HS-5 (cell line): ENCODE data around the gene TTBK2.
"Not testable (repeated sequence)": the region's sequence is repeated elsewhere in the genome, so short reads cannot be mapped to it uniquely, and the experiment has no call there.

Experiments used
- DNase-seq: peaks from one replicate; pipeline ENCODE4 v3.0.0-alpha.2; 2012; ENCODE audit warnings: low read depth

Gene TTBK2

GRCh38 chr15:42903388-42904324 is 16.9 kb downstream of the TTBK2 start:
- no peak for DNase-seq

GRCh38 chr15:42893911-42894310 is 26.7 kb downstream of the TTBK2 start:
- not testable (repeated sequence) for DNase-seq

- DNase-seq: no peak
These were observed 29.0 kb downstream of the TTBK2 start for GRCh38 chr15:42891569-42891968.

GRCh38 chr15:42890161-42890913 is 30.2 kb downstream of the TTBK2 start:
- DNase-seq: peak; percentile 96

DNA sequence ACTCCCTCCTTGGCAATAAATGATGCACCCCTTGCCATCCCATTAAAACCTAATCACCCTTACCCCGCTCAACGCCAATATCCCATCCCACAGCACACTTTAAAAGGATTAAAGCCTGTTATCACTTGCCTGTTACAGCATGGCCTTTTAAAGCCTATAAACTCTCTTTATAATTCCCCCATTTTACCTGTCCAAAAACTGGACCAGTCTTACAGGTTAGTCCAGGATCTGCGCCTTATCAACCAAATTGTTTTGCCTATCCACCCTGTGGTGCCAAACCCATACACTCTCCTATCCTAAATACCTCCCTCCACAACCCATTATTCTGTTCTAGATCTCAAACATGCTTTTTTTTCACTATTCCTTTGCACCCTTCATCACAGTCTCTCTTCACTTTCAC is 33.2 kb downstream of the TTBK2 start:
- DNase-seq: not testable (repeated sequence)

GRCh38 chr15:42880121-42880520 is 40.5 kb downstream of the TTBK2 start:
- DNase-seq: no peak

GRCh38 chr15:42879443-42879842 is 41.1 kb downstream of the TTBK2 start:
- DNase-seq: no peak

GRCh38 chr15:42876224-42876623 is 44.4 kb downstream of the TTBK2 start:
- no peak for DNase-seq

- DNase-seq: no peak
These were observed 51.9 kb downstream of the TTBK2 start for GRCh38 chr15:42868683-42869082.

DNA sequence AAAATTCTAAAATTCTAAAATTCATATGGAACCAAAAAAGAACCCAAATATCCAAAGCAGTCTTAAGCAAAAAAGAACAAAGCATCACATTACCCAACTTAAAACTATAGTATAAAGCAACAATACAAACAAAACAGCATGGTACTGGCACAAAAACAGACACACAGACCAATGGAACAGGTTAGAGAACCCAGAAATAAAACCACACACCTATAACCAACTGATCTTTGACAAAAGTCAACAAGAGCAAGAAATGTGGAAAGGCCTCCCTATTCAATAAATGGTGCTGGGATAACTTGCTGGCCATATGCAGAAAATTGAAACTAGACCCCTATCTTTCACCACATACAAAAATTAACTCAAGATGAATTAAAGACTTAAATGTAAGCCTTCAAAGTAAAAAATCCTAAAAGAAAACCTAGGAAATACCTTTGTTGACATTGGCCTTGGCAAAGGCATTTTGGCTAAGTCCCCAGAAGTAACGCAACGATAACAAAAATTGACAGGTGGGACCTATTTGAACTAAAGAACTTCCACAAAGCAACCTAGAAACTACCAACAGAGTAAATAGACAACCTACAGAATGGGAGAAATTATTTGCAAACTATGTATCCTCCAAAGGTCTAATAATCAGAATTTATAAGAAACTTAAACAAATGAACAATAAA is 56.9 kb downstream of the TTBK2 start:
- no peak for DNase-seq

DNA sequence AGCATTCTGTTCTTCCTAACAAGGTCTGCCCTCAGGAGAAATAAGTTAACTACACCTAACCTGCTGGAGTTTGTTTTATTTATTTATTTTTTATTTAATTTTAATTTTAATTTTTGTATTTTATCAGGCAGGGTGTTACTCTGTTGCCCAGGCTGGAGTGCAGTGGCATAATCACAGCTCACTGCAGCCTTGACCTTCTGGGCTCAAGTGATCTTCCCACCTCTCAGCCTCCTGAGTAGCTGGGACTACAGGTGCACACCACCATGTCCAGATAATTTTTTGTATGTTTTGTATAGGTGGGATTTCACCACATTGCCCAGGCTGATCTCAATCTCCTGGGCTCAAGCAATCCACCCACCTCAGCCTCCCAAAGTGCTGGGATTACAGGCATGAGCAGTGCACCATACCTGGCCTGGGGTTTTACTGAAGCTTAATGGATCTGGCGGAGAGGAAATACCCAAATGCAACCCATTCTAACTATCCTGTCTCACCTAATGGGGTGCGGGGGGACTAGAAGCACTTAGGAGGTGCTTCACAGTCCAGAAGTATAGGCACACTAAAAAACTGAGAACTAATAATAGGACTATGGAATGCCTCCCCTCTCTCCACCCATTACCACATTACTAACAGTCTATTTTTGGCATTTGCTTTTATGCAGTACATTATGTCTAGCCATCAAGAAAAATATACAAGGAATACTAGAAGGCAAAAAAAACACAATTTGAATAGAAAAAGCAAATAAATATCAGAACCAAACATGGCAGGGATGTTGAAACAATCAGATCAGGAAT is 61.4 kb downstream of the TTBK2 start:
- no peak for DNase-seq

- DNase-seq: no peak
These were observed 62.0 kb downstream of the TTBK2 start for GRCh38 chr15:42858540-42858939.

DNA sequence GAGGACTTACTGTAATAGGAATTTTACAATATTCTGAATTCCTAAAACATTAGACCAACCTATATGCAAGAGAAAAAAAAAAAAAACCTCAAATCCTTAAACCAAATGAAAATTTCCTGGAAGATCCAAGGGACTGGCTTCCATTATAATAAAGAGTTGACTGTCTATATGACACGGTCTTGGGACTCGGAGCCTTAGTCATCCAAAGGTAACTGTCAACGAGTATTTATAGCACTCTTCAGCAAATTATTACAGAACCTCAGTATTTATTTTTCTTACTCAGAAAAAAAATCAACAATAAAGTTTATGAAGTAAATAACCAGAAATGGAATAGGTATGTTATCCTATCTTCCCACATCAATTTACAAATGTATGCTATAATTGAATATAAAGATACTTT is 66.0 kb downstream of the TTBK2 start:
- DNase-seq: no peak

GRCh38 chr15:42849836-42850235 is 70.7 kb downstream of the TTBK2 start:
- DNase-seq: no peak

GRCh38 chr15:42848846-42849245 is 71.7 kb downstream of the TTBK2 start:
- DNase-seq: no peak

- no peak for DNase-seq
These were observed 73.9 kb downstream of the TTBK2 start for GRCh38 chr15:42846647-42847046.

DNA sequence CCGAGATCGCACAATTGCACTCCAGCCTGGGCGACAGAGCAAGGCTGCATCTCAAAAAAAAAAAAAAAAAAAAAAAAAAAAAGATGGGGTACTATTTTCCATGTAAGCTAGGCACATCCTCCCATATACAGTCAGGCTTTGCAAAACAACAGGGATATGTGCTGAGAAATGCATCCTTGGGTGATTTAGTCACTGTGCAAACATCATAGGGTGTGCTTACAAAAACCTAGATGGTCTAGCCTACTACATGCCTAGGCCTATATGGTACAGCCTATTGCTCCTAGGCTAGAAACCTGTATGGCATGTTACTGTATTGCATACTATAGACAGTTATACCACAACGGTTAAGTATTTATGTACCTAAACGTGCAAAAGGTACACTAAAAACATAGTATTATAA is 75.0 kb downstream of the TTBK2 start:
- peak; percentile 10 for DNase-seq

- DNase-seq: no peak
These were observed 76.9 kb downstream of the TTBK2 start for GRCh38 chr15:42843699-42844098.

DNA sequence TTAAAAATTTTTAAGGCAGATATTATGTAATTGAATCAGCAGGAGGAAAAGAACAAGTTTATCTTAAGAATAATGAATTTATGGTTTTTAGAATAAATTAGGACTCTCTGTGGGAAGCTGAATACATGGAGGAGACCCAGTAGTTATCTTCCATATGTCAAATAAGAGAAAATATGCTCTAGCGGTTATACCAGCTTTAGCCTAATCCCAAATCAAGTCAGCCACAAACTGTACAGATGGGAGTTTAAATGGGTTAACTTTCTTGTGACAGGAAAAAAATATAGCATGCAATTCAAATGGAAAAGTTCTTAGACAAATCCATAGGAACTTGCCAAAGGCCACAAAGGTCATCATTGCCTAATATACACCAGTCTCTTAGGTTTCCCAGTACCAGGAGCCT is 84.3 kb downstream of the TTBK2 start:
- no peak for DNase-seq

GRCh38 chr15:42832576-42832975 is 88.0 kb downstream of the TTBK2 start:
- DNase-seq: peak; percentile 89

GRCh38 chr15:42826251-42826890 is 94.2 kb downstream of the TTBK2 start:
- DNase-seq: no peak
